ENCODE results near the gene BPIFB3.

The BPIFB3 gene

GRCh38 chr20:33072362-33072761, 18.7 kb downstream of the BPIFB3 start:
- Histone ChIP-seq H3K4me2 (ENCODE audit: low read length) (no peak overlapping the region), H3K4me1 (no peaks in the 10 kb centered on the region), H3K9ac (no peak overlapping the region), H3K79me2 (no peaks in the 10 kb centered on the region), H3K4me3 (ENCODE audit: low read depth, low read length) (no peak overlapping the region), H2AFZ (no peak overlapping the region), H3K27ac (no peak overlapping the region), H3K9me3 (ENCODE audit: control insufficient read depth, low read length) (no peaks in the 10 kb centered on the region), H3K36me3 (ENCODE audit: control insufficient read depth, insufficient read depth, low read length) (no peaks in the 10 kb centered on the region), H3K27me3 (ENCODE audit: control insufficient read depth, insufficient read depth, low read length) (no peaks in the 10 kb centered on the region)
- TF ChIP-seq CTCF (IDR thresholded peaks at IDR 0.05), result no peak

- no peak overlapping the region for H3K4me3 ChIP-seq (ENCODE audit: low read depth, low read length)
- no peak overlapping the region for H3K27ac ChIP-seq
- no peaks in the 10 kb centered on the region for H3K79me2 ChIP-seq
- no peaks in the 10 kb centered on the region for H3K4me1 ChIP-seq
- no peak overlapping the region for H2AFZ ChIP-seq
- no peak for TF ChIP-seq CTCF (IDR thresholded peaks at IDR 0.05)
- H3K4me2 ChIP-seq (ENCODE audit: low read length), result no peak overlapping the region
- H3K9me3 ChIP-seq (ENCODE audit: control insufficient read depth, low read length), result no peaks in the 10 kb centered on the region
- H3K27me3 ChIP-seq (ENCODE audit: control insufficient read depth, insufficient read depth, low read length), result no peaks in the 10 kb centered on the region
- no peak overlapping the region for H3K9ac ChIP-seq
- H3K36me3 ChIP-seq (ENCODE audit: control insufficient read depth, insufficient read depth, low read length), result no peaks in the 10 kb centered on the region
These were observed 19.1 kb downstream of the BPIFB3 start for GRCh38 chr20:33072813-33073212.

DNA sequence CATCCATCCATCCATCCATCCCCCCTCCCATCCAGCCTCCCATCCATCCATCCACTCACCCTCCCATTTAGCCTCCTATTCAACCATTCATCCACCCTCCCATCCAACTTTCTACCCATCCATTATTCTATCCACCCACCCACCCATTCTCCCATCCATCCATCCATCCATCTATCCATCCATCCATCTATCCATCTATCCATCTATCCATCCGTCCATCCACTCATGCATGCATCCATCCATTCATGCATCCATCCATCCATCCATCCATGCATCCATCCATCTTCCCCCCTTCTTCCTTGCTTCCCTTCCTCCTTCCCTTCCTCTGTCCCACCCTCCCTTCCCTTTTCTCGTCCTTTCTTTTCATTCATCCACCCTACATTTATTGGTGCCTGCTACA, 21.0 kb downstream of the BPIFB3 start:
- H3K4me1 ChIP-seq, result no peaks in the 10 kb centered on the region
- no peaks in the 10 kb centered on the region for H3K79me2 ChIP-seq
- H3K27me3 ChIP-seq (ENCODE audit: control insufficient read depth, insufficient read depth, low read length), result no peaks in the 10 kb centered on the region
- no peaks in the 10 kb centered on the region for H3K36me3 ChIP-seq (ENCODE audit: control insufficient read depth, insufficient read depth, low read length)
- no peak overlapping the region for H3K4me2 ChIP-seq (ENCODE audit: low read length)
- no peak overlapping the region for H2AFZ ChIP-seq
- no peak overlapping the region for H3K27ac ChIP-seq
- no peaks in the 10 kb centered on the region for H3K9me3 ChIP-seq (ENCODE audit: control insufficient read depth, low read length)
- no peak overlapping the region for H3K9ac ChIP-seq
- H3K4me3 ChIP-seq (ENCODE audit: low read depth, low read length), result no peak overlapping the region
- no peak for TF ChIP-seq CTCF (IDR thresholded peaks at IDR 0.05)

- no peaks in the 10 kb centered on the region for H3K4me1 ChIP-seq
These were observed 21.6 kb downstream of the BPIFB3 start for GRCh38 chr20:33075281-33075680.

More at GRCh38 chr20:33075281-33075680, 21.6 kb downstream of the BPIFB3 start:
- Histone ChIP-seq H3K4me3 (ENCODE audit: low read depth, low read length) (no peak overlapping the region), H3K79me2 (no peaks in the 10 kb centered on the region), H2AFZ (no peak overlapping the region), H3K4me2 (ENCODE audit: low read length) (no peak overlapping the region), H3K27ac (no peak overlapping the region), H3K9me3 (ENCODE audit: control insufficient read depth, low read length) (no peaks in the 10 kb centered on the region), H3K36me3 (ENCODE audit: control insufficient read depth, insufficient read depth, low read length) (no peaks in the 10 kb centered on the region), H3K9ac (no peak overlapping the region), H3K27me3 (ENCODE audit: control insufficient read depth, insufficient read depth, low read length) (no peaks in the 10 kb centered on the region)
- TF ChIP-seq CTCF (IDR thresholded peaks at IDR 0.05), result no peak
